SK-N-SH (cell line): ENCODE results near the gene CCDC81.

ENCODE experiments used
- CTCF ChIP-seq: fragments of 200-600 bp; sonication (generic); IDR thresholded peaks from 2 replicates; pipeline ENCODE4 v1.6.1; 2017; ENCODE audit warnings: antibody characterized with exemption, mild to moderate bottlenecking, moderate library complexity
- EP300 ChIP-seq, 2 experiments: IDR thresholded peaks; 2 replicates each; pipeline versions ENCODE4 v1.4.0 to v1.6.1; 2012; ENCODE audit warnings: borderline replicate concordance in 1 of 2, low read depth in 1 of 2, low read length in 1 of 2
- GABPA ChIP-seq: IDR thresholded peaks from 2 replicates; pipeline ENCODE4 v1.4.0; 2012; ENCODE audit warnings: low read depth, mild to moderate bottlenecking
- MEF2A ChIP-seq: IDR thresholded peaks from 2 replicates; pipeline ENCODE4 v1.4.0; 2012; ENCODE audit warnings: low read depth, borderline replicate concordance
- POLR2AphosphoS5 ChIP-seq: IDR thresholded peaks from 2 replicates; pipeline ENCODE4 v1.6.1; 2012; ENCODE audit warnings: low read depth, low read length
- RAD21 ChIP-seq: IDR thresholded peaks from 2 replicates; pipeline ENCODE4 v1.6.1; 2012; ENCODE audit warnings: mild to moderate bottlenecking, low read length
- RCOR1 ChIP-seq: fragments of 150-350 bp; IDR thresholded peaks from 2 replicates; pipeline ENCODE4 v1.6.1; 2017; ENCODE audit warnings: antibody characterized with exemption, low read length
- RFX5 ChIP-seq: IDR thresholded peaks from 2 replicates; pipeline ENCODE4 v1.6.1; 2012; ENCODE audit warnings: mild to moderate bottlenecking, improper control_type of control experiment, low read length
- ZBTB33 ChIP-seq: IDR thresholded peaks from 2 replicates; pipeline ENCODE4 v1.4.0; 2012; ENCODE audit warnings: low read depth, borderline replicate concordance

GRCh38 chr11:86449993-86450629 lies 75.4 kb downstream of the CCDC81 start:
- TF ChIP-seq CTCF (no peak), RCOR1 (no peak), MEF2A (no peak), GABPA (no peak), POLR2AphosphoS5 (no peak), RAD21 (no peak), RFX5 (no peak), ZBTB33 (no peak), EP300 (IDR thresholded peaks at IDR 0.05; ENCODE audit: borderline replicate concordance in 1 of 2, low read depth in 1 of 2, low read length in 1 of 2) (no peak)
